IMR-90 (cell line): Measurements from ENCODE around the gene TEKT5. TPM values are rescaled to one million over a fixed set of nuclear protein-coding genes. Genes with fewer than 3 reads are reported as not detected.

Experiments used
- ATAC-seq: fragments of 200-7000 bp; cut with Tn5 transposase; 2 replicates; pipeline ENCODE4 v1.9.1; 2020; ENCODE audit warnings: low read depth, mild to moderate bottlenecking, moderate library complexity
- BruUV-seq: library from RNA; stranded (reverse); fragments of 400-500 nt; replicated peaks from 2 replicates; lab custom pipeline; 2021; lab: Mats Ljungman, UMichigan
- CTCF ChIA-PET: fragments of 300-600 bp; formaldehyde crosslinking; extraction: SDS; loops from one replicate; lab custom pipeline; 2021; ENCODE audit warnings: antibody characterized with exemption; lab: Yijun Ruan, JAX
- POLR2A ChIA-PET: fragments of 300-600 bp; sonication (Branson Sonifier 250); formaldehyde crosslinking; loops from one replicate; lab custom pipeline; 2022; ENCODE audit warnings: antibody characterized with exemption; ENCODE audit not compliant: unreplicated experiment; lab: Charles Lee
- DNase-seq: peaks from one replicate; pipeline ENCODE4 v3.0.0; 2013
- H2AFZ ChIP-seq: replicated peaks from 2 replicates; pipeline ENCODE3; 2013; ENCODE audit warnings: low read length, mild to moderate bottlenecking; ENCODE audit not compliant: poor library complexity
- H2AK5ac ChIP-seq: 2 replicates; pipeline ENCODE4 v1.6.1; 2013; ENCODE audit warnings: low read depth, low read length, inconsistent platforms
- H2AK9ac ChIP-seq: replicated peaks from 2 replicates; pipeline ENCODE3; 2013; ENCODE audit warnings: mild to moderate bottlenecking, low read depth, low read length, moderate library complexity; ENCODE audit not compliant: poor library complexity
- H2BK120ac ChIP-seq: 2 replicates; pipeline ENCODE4 v1.6.1; 2013; ENCODE audit warnings: low read depth, low read length, inconsistent platforms
- H2BK15ac ChIP-seq: 3 replicates; pipeline ENCODE4 v1.6.1; 2013; ENCODE audit warnings: low read depth, low read length, inconsistent platforms
- H2BK20ac ChIP-seq: 2 replicates; pipeline ENCODE4 v1.6.1; 2013; ENCODE audit warnings: low read depth, mild to moderate bottlenecking, inconsistent platforms, low read length, moderate library complexity
- H2BK5ac ChIP-seq: 2 replicates; pipeline ENCODE4 v1.6.1; 2013; ENCODE audit warnings: mild to moderate bottlenecking, low read depth, low read length, inconsistent platforms; ENCODE audit not compliant: poor library complexity, severe bottlenecking
- H3K14ac ChIP-seq: replicated peaks from 2 replicates; pipeline ENCODE4 v1.6.1; 2013; ENCODE audit warnings: low read depth, low read length, inconsistent platforms
- H3K18ac ChIP-seq: 2 replicates; pipeline ENCODE4 v1.6.1; 2013; ENCODE audit warnings: low read depth, low read length, control low read depth
- H3K23ac ChIP-seq: 2 replicates; pipeline ENCODE4 v1.6.1; 2013; ENCODE audit warnings: low read depth, low read length, inconsistent platforms
- H3K27ac ChIP-seq: 2 replicates; pipeline ENCODE4 v1.5.1; 2013; ENCODE audit warnings: mild to moderate bottlenecking, control low read depth, low read length; ENCODE audit not compliant: insufficient read depth
- H3K27me3 ChIP-seq: 2 replicates; pipeline ENCODE4 v1.6.1; 2013; ENCODE audit warnings: low read length; ENCODE audit not compliant: control insufficient read depth, insufficient read depth
- H3K36me3 ChIP-seq: 2 replicates; pipeline ENCODE4 v1.6.1; 2013; ENCODE audit warnings: low read length, mixed read lengths; ENCODE audit not compliant: control insufficient read depth, insufficient read depth
- H3K4ac ChIP-seq: 2 replicates; pipeline ENCODE4 v1.6.1; 2013; ENCODE audit warnings: low read depth, low read length, inconsistent platforms
- H3K4me1 ChIP-seq: 2 replicates; pipeline ENCODE4 v1.6.1; 2013; ENCODE audit warnings: low read length, mixed read lengths; ENCODE audit not compliant: control insufficient read depth, insufficient read depth
- H3K4me2 ChIP-seq: 2 replicates; pipeline ENCODE4 v1.6.1; 2013; ENCODE audit warnings: low read depth, mild to moderate bottlenecking, control low read depth, low read length, moderate library complexity
- H3K4me3 ChIP-seq: 2 replicates; pipeline ENCODE4 v1.5.1; 2013; ENCODE audit warnings: low read depth, mild to moderate bottlenecking, control low read depth, low read length, moderate library complexity; ENCODE audit not compliant: insufficient read depth
- H3K56ac ChIP-seq: 2 replicates; pipeline ENCODE4 v1.6.1; 2013; ENCODE audit warnings: low read length, inconsistent platforms; ENCODE audit not compliant: insufficient read depth; ENCODE audit errors: extremely low read depth
- H3K79me1 ChIP-seq, 2 experiments: 2 replicates each; pipeline ENCODE4 v1.6.1; 2013; ENCODE audit warnings: low read length in 2 of 2, inconsistent platforms in 1 of 2, low read depth in 1 of 2
- H3K9ac ChIP-seq: 2 replicates; pipeline ENCODE4 v1.6.1; 2013; ENCODE audit warnings: low read depth, low read length, control low read depth
- H3K9me1 ChIP-seq: 2 replicates; pipeline ENCODE4 v1.6.1; 2013; ENCODE audit warnings: low read length, inconsistent platforms; ENCODE audit not compliant: insufficient read depth
- H3K9me3 ChIP-seq: 2 replicates; pipeline ENCODE4 v1.6.1; 2013; ENCODE audit warnings: low read length; ENCODE audit not compliant: control insufficient read depth, insufficient read depth
- H4K20me1 ChIP-seq: 2 replicates; pipeline ENCODE4 v1.6.1; 2013; ENCODE audit warnings: low read length, inconsistent platforms; ENCODE audit not compliant: insufficient read depth
- H4K5ac ChIP-seq: 2 replicates; pipeline ENCODE4 v1.6.1; 2013; ENCODE audit warnings: mild to moderate bottlenecking, low read depth, low read length, control low read depth
- H4K8ac ChIP-seq, 2 experiments: 2 replicates each; pipeline ENCODE4 v1.6.1; 2013; ENCODE audit warnings: low read depth in 2 of 2, low read length in 2 of 2, control low read depth in 1 of 2, inconsistent platforms in 1 of 2
- H4K91ac ChIP-seq: 2 replicates; pipeline ENCODE4 v1.6.1; 2013; ENCODE audit warnings: low read depth, low read length, inconsistent platforms; ENCODE audit not compliant: insufficient read depth
- CEBPB ChIP-seq: IDR thresholded peaks from 2 replicates; pipeline ENCODE4 v1.6.1; 2012; ENCODE audit warnings: low read depth, low read length, improper control_type of control experiment
- RCOR1 ChIP-seq: IDR thresholded peaks from 2 replicates; pipeline ENCODE4 v1.6.1; 2012; ENCODE audit warnings: mild to moderate bottlenecking, low read length, improper control_type of control experiment; ENCODE audit not compliant: insufficient replicate concordance
- WGBS, 2 experiments: methylation state at CpG; one replicate each; pipeline versions ENCODE4 v1.1.5 to v1.1.7; 2013; ENCODE audit warnings: missing lambda C conversion rate in 2 of 2; ENCODE audit not compliant: insufficient read length in 1 of 2; ENCODE audit errors: extremely low coverage in 2 of 2; 5-methylcytosine and 5-hydroxymethylcytosine counted together
- dilution Hi-C: fragments of 300-500 bp; cut with HindIII; formaldehyde crosslinking; loops from one replicate; pipeline ENCODE4 v1.14.3; 2018; ENCODE audit warnings: low sequenced_read_pairs; ENCODE audit not compliant: unreplicated experiment
- in situ Hi-C: fragments of 300-500 bp; cut with MboI; formaldehyde crosslinking; loops from 3 replicates; pipeline ENCODE4 v1.14.3; 2019; ENCODE audit warnings: low sequenced_read_pairs, inconsistent platforms, mixed read lengths
- intact Hi-C: fragments of 100-400 bp; cut with micrococcal nuclease; formaldehyde crosslinking; loops from 2 replicates; pipeline ENCODE4 v1.10.0; 2022
- polyA plus RNA-seq, 3 experiments: library from polyadenylated mRNA; depleted of rRNA; stranded (reverse); fragments of >200 nt; gene quantifications; 2 replicates each; pipeline ENCODE4 v1.2.3, GENCODE V29; 2012; ENCODE audit warnings: low replicate concordance in 1 of 3
- total RNA-seq: library from RNA; depleted of rRNA; stranded (reverse); fragments of >200 nt; gene quantifications from 2 replicates; pipeline ENCODE4 v1.2.3, GENCODE V29; 2012

The TEKT5 gene
- total and polyA plus RNA-seq, 2 of the 4 experiments (the other 2 are of a cell fraction), result 0.17 TPM; not detected in 1

- H2BK20ac ChIP-seq, result no peak overlapping the region
- H3K18ac ChIP-seq, result no peak overlapping the region
- no peak overlapping the region for H3K23ac ChIP-seq
- no peak overlapping the region for H3K27ac ChIP-seq
- ChIA-PET POLR2A (no interaction called here), CTCF (interaction anchor here (0.8 kb wide), 1 partner anchor 73 kb away, joined by 3 read pairs; no protein-coding TSS in a partner anchor)
- H3K4ac ChIP-seq, result no peak overlapping the region
- H2AK9ac ChIP-seq, result no peak overlapping the region
- WGBS, 2 experiments, result 100% methylated on average over 2 of the region's 8 CpGs; no CpG with 5 or more reads in 1 of the 2 experiments
- intact Hi-C loops, result no loop called here
- no peaks in the 10 kb centered on the region for H3K9me3 ChIP-seq
- no peaks in the 10 kb centered on the region for H3K9me1 ChIP-seq
- ATAC-seq (no peak), DNase-seq (no peak)
- H2BK15ac ChIP-seq, result no peak overlapping the region
- no peak overlapping the region for H2BK5ac ChIP-seq
- TF ChIP-seq RCOR1 (no peak), CEBPB (no peak)
- H4K20me1 ChIP-seq, result no peaks in the 10 kb centered on the region
- H3K79me1 ChIP-seq, result no peaks in the 10 kb centered on the region
- no peak overlapping the region for H4K91ac ChIP-seq
- no peak overlapping the region for H3K9ac ChIP-seq
- no peak overlapping the region for H3K56ac ChIP-seq
- in situ Hi-C loops, result no loop called here
- no peak overlapping the region for H4K5ac ChIP-seq
- H2AFZ ChIP-seq, result no peak overlapping the region
- no peak overlapping the region for H3K4me2 ChIP-seq
- no peak overlapping the region for H2AK5ac ChIP-seq
- H4K8ac ChIP-seq, result no peak overlapping the region
- H3K14ac ChIP-seq, result no peak overlapping the region
- dilution Hi-C loops, result no loop called here
- H3K27me3 ChIP-seq, result peaks cover 6% of the 10 kb centered on the region
- H3K36me3 ChIP-seq, result no peaks in the 10 kb centered on the region
- H3K4me1 ChIP-seq, result no peaks in the 10 kb centered on the region
- no TSS peak for BruUV-seq
- H3K4me3 ChIP-seq, result no peak overlapping the region
- H2BK120ac ChIP-seq, result no peak overlapping the region
Observed at GRCh38 chr16:10683170-10683569, 11.6 kb downstream of the TEKT5 start.
